HL-60 (cell line): ENCODE measurements around the gene PSG1.
"Not testable (repeated sequence)": the region's sequence is repeated elsewhere in the genome, so short reads cannot be mapped to it uniquely, and the experiment has no call there.

ENCODE experiments used
- CTCF ChIP-seq: IDR thresholded peaks from one replicate; pipeline ENCODE4 v1.5.1; 2011; ENCODE audit warnings: low read length, control low read depth, inconsistent platforms; ENCODE audit not compliant: insufficient read depth
- GABPA ChIP-seq: IDR thresholded peaks from 2 replicates; pipeline ENCODE4 v1.6.1; 2012; ENCODE audit warnings: low read depth
- REST ChIP-seq: IDR thresholded peaks from 2 replicates; pipeline ENCODE4 v1.6.1; 2012; ENCODE audit warnings: low read depth; ENCODE audit not compliant: insufficient replicate concordance

- TF ChIP-seq GABPA, REST, CTCF: not testable (repeated sequence)
Observed at GRCh38 chr19:42881279-42881678, 1.8 kb upstream of the PSG1 start.
